ENCODE results near the gene RANBP9. TPM values are rescaled to one million over a fixed set of nuclear protein-coding genes. Genes with fewer than 3 reads are reported as not detected.

Gene RANBP9
- total and polyA plus RNA-seq, 2 donors (not counting 3 experiments of a cell fraction or from before 2014, with no cell fraction given): 15.1 to 40.2 TPM

GRCh38 chr6:13649393-13649792 is 62.2 kb downstream of the RANBP9 start:
- ChIA-PET POLR2A (interaction anchor here (0.7 kb wide), 1 partner anchor 12 kb away, joined by 6 read pairs; no protein-coding TSS in a partner anchor), CTCF (interaction anchor here (0.6 to 0.8 kb wide), 4 partner anchors 13 to 259 kb away, joined by 3 to 4 read pairs (median 3); no protein-coding TSS in a partner anchor)
- Histone ChIP-seq H4K20me1 (replicated peaks; ENCODE audit: control insufficient read depth, extremely low read depth, insufficient read depth, low read length) (no peaks in the 10 kb centered on the region), H3K9me1 (replicated peaks; ENCODE audit: control insufficient read depth, extremely low read depth, insufficient read depth, low read length) (no peaks in the 10 kb centered on the region), H3K79me2 (ENCODE audit: control insufficient read depth, insufficient read depth, low read length) (no peaks in the 10 kb centered on the region), H3K27me3 (ENCODE audit: control insufficient read depth in 2 of 2, insufficient read depth in 2 of 2, low read length in 2 of 2) (no peaks in the 10 kb centered on the region), H3K36me3 (ENCODE audit: control insufficient read depth in 2 of 2, extremely low read depth in 1 of 2, insufficient read depth in 2 of 2, low read length in 2 of 2) (no peaks in the 10 kb centered on the region), H3K4me2 (ENCODE audit: insufficient read depth, low read length) (no peak overlapping the region), H3K27ac (ENCODE audit: insufficient read depth, low read depth, low read length) (no peak overlapping the region), H3K9ac (replicated peaks; ENCODE audit: extremely low read depth, insufficient read depth, low read length) (no peak overlapping the region), H3K4me1 (ENCODE audit: control insufficient read depth, extremely low read depth, insufficient read depth, low read length) (peaks cover 12% of the 10 kb centered on the region), H2AFZ (ENCODE audit: low read depth, low read length) (no peak overlapping the region), H3K9me3 (replicated peaks; ENCODE audit: control insufficient read depth, insufficient read depth, low read length) (no peaks in the 10 kb centered on the region), H3K4me3 (replicated peaks in 1 of 3; ENCODE audit: insufficient read depth in 1 of 3, low read depth in 1 of 3, low read length in 3 of 3) (no peak overlapping the region)
- no peak for TF ChIP-seq GATA2 (IDR thresholded peaks at IDR 0.05; ENCODE audit: insufficient read depth, insufficient read length, low read depth, low read length)
- TF ChIP-seq, protein P1, sequence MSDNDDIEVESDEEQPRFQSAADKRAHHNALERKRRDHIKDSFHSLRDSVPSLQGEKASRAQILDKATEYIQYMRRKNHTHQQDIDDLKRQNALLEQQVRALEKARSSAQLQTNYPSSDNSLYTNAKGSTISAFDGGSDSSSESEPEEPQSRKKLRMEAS (IDR thresholded peaks at IDR 0.05; ENCODE audit: insufficient read depth, insufficient read length): no peak
- no peak for TF ChIP-seq FOS (IDR thresholded peaks at IDR 0.05; ENCODE audit: borderline replicate concordance, insufficient read depth, low read length)
- TF ChIP-seq EZH2 (IDR thresholded peaks at IDR 0.05; ENCODE audit: borderline replicate concordance, low read depth, low read length, severe bottlenecking): no peak
- TF ChIP-seq POLR2AphosphoS5 (IDR thresholded peaks at IDR 0.05; ENCODE audit: insufficient read depth, low read depth, low read length): no peak
- no peak for TF ChIP-seq MYC (IDR thresholded peaks at IDR 0.05; ENCODE audit: low read depth, low read length)
- TF ChIP-seq, protein P2, sequence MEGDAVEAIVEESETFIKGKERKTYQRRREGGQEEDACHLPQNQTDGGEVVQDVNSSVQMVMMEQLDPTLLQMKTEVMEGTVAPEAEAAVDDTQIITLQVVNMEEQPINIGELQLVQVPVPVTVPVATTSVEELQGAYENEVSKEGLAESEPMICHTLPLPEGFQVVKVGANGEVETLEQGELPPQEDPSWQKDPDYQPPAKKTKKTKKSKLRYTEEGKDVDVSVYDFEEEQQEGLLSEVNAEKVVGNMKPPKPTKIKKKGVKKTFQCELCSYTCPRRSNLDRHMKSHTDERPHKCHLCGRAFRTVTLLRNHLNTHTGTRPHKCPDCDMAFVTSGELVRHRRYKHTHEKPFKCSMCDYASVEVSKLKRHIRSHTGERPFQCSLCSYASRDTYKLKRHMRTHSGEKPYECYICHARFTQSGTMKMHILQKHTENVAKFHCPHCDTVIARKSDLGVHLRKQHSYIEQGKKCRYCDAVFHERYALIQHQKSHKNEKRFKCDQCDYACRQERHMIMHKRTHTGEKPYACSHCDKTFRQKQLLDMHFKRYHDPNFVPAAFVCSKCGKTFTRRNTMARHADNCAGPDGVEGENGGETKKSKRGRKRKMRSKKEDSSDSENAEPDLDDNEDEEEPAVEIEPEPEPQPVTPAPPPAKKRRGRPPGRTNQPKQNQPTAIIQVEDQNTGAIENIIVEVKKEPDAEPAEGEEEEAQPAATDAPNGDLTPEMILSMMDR (IDR thresholded peaks at IDR 0.05; ENCODE audit: extremely low read depth in 1 of 2, insufficient read depth in 1 of 2, low read depth in 1 of 2, low read length in 2 of 2): no peak
- TF ChIP-seq JUN (IDR thresholded peaks at IDR 0.05; ENCODE audit: borderline replicate concordance, insufficient read depth, insufficient read length, low read depth): no peak
- TF ChIP-seq POLR2A (IDR thresholded peaks at IDR 0.05; ENCODE audit: low read depth, low read length): no peak
- intact Hi-C loops (cut with micrococcal nuclease) (no loop called here), dilution Hi-C loops (cut with MboI; ENCODE audit: extremely low pct_ligation_motif_present, low sequenced_read_pairs) (no loop called here)
- DNase-seq (ENCODE audit: low read depth, low spot score) (no peak), FAIRE-seq (no peak)
- no TSS peak for BruUV-seq (replicated peaks)

Measured in endothelial cell of umbilical vein (primary cell).